Effector memory CD8-positive, alpha-beta T cell (primary cell): ENCODE measurements around the gene MAD2L1BP.
"Not testable (repeated sequence)": the region's sequence is repeated elsewhere in the genome, so short reads cannot be mapped to it uniquely, and the experiment has no call there.

Source experiments
- ATAC-seq: fragments of 150-1000 bp; cut with Tn5 transposase; replicated peaks from 2 replicates; pipeline ENCODE4 v1.10.0; 2021; ENCODE audit warnings: mild to moderate bottlenecking, moderate library complexity
- DNase-seq, 3 experiments: peaks; one replicate each; pipeline ENCODE4 v3.0.0; 2021
- H3K27ac Mint-ChIP-seq, 2 donors: one replicate each; pipeline ENCODE4 v1.8.0; 2022; ENCODE audit warnings: mild to moderate bottlenecking in 2 of 2, mixed read lengths in 2 of 2, moderate library complexity in 2 of 2
- H3K27me3 Mint-ChIP-seq, 2 donors: one replicate each; pipeline ENCODE4 v1.8.0; 2022; ENCODE audit warnings: mixed read lengths in 2 of 2
- H3K36me3 Mint-ChIP-seq: one replicate; pipeline ENCODE4 v1.8.0; 2022; ENCODE audit warnings: mild to moderate bottlenecking, moderate library complexity, mixed read lengths; ENCODE audit not compliant: insufficient read depth
- H3K4me1 Mint-ChIP-seq, 2 donors: one replicate each; pipeline ENCODE4 v1.8.0; 2022; ENCODE audit warnings: low read depth in 2 of 2, mixed read lengths in 2 of 2
- H3K4me3 Mint-ChIP-seq, 2 donors: one replicate each; pipeline ENCODE4 v1.8.0; 2022; ENCODE audit warnings: mild to moderate bottlenecking in 2 of 2, mixed read lengths in 2 of 2, moderate library complexity in 2 of 2
- H3K9me3 Mint-ChIP-seq, 2 donors: one replicate each; pipeline ENCODE4 v1.8.0; 2022; ENCODE audit warnings: mixed read lengths in 2 of 2

MAD2L1BP gene

DNA sequence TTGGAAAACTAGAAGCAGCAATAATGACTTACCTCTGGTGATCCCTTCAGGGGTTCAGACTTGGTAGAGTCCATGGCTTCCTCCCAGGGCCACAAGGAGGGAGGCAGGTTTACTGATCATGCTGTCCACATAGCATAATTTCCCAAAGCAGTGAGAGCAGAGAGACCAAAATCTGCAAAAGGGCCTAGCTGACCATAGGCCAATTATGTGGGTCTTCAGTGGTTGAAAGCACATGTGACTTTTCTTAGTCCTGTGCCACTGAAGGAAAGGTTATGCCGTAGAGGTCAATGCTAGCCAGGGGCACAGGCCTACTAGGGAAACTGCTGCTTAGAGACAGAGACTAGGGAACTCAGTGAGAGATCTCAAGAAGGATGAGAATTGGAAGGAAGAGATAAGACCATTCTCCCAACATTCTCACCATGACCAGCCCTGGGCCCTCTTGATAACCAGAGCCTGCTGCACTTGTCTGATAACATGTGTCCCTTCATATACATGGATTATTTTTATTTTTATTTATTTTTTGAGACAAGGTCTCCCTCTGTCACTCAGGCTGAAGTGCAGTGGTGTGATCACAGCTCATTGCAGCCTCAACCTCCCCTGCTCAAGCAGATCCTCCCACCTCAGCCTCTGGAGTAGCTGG lies 4.5 kb upstream of the MAD2L1BP start:
- Mint-ChIP-seq H3K4me3 (peak overlapping the region; percentile 20 to 36), H3K36me3 (peaks cover 26% of the 10 kb centered on the region), H3K27ac (no peak overlapping the region), H3K4me1 (peaks cover 37 to 42% of the 10 kb centered on the region in 2 donors), H3K9me3 (no peaks in the 10 kb centered on the region), H3K27me3 (no peaks in the 10 kb centered on the region)
- DNase-seq (no peak), ATAC-seq (no peak)

DNA sequence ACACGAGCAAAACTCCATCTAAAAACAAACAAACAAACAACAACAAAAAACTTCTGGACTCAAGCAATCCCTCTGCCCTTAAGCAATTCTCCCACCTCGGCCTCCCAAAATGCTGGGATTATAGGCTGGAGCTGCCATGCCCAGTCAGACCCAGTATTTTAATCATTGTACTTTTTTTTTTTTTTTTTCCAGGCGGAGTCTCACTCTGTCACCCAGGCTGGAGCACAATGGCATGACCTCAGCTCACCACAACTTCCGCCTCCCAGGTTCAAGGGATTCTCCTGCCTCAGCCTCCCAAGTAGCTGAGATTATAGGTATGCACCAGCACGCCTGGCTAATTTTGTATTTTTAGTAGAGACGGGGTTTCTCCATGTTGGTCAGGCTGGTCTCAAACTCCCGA lies 2.6 kb upstream of the MAD2L1BP start:
- H3K27me3 Mint-ChIP-seq, H3K4me3 Mint-ChIP-seq, H3K27ac Mint-ChIP-seq, DNase-seq, H3K9me3 Mint-ChIP-seq, ATAC-seq: not testable (repeated sequence)
- Mint-ChIP-seq H3K4me1 (peaks cover 32 to 39% of the 10 kb centered on the region in 2 donors), H3K36me3 (peaks cover 34% of the 10 kb centered on the region)

DNA sequence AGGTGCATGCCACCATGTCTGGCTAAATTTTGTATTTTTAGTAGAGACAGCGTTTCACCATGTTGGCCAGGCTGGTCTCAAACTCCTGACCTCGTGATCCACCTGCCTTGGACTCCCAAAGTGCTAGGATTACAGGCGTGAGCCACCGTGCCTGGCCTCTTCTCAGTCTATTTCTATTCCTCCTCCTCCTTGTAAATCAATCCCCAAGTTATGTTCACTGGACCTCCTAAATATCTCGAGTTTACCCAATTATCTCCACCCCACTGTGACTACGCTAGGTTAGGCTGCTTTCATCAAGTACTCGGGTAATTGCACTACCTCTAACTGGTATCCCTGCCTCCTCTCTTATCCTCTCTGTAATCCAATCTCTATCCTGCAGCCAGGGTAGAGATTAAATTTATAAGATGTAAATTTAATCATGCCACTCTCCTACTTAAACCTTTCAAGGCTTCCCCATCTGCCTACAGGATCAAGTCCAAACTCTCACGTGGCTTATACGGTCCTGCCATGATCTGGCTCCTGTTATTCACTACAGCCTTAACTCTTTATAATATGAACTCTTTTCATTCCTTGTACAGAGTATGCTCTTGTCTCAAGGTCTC lies 837 bp upstream of the MAD2L1BP start:
- ATAC-seq (no peak), DNase-seq (no peak)
- Mint-ChIP-seq H3K36me3 (peaks cover 44% of the 10 kb centered on the region), H3K4me1 (peaks cover 39 to 41% of the 10 kb centered on the region in 2 donors), H3K27ac (peak overlapping the region; percentile 97 to 98), H3K27me3 (no peaks in the 10 kb centered on the region), H3K9me3 (no peaks in the 10 kb centered on the region), H3K4me3 (peak overlapping the region; percentile 98 to 99)

DNA sequence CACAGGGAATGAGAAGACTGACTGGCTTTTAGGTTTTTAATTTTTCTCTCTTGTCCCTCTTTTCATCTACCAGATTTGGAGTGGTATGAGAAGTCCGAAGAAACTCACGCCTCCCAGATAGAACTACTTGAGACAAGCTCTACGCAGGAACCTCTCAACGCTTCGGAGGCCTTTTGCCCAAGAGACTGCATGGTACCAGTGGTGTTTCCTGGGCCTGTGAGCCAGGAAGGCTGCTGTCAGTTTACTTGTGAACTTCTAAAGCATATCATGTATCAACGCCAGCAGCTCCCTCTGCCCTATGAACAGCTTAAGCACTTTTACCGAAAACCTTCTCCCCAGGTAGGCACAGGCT lies 644 bp downstream of the MAD2L1BP start:
- DNase-seq (no peak), ATAC-seq (peak; percentile 9)
- peak overlapping the region; percentile 98 to 99 for H3K4me3 Mint-ChIP-seq
- no peaks in the 10 kb centered on the region for H3K9me3 Mint-ChIP-seq
- H3K27ac Mint-ChIP-seq: peak overlapping the region; percentile 97 to 98
- peaks cover 40 to 43% of the 10 kb centered on the region in 2 donors for H3K4me1 Mint-ChIP-seq
- no peaks in the 10 kb centered on the region for H3K27me3 Mint-ChIP-seq
- peaks cover 52% of the 10 kb centered on the region for H3K36me3 Mint-ChIP-seq

DNA sequence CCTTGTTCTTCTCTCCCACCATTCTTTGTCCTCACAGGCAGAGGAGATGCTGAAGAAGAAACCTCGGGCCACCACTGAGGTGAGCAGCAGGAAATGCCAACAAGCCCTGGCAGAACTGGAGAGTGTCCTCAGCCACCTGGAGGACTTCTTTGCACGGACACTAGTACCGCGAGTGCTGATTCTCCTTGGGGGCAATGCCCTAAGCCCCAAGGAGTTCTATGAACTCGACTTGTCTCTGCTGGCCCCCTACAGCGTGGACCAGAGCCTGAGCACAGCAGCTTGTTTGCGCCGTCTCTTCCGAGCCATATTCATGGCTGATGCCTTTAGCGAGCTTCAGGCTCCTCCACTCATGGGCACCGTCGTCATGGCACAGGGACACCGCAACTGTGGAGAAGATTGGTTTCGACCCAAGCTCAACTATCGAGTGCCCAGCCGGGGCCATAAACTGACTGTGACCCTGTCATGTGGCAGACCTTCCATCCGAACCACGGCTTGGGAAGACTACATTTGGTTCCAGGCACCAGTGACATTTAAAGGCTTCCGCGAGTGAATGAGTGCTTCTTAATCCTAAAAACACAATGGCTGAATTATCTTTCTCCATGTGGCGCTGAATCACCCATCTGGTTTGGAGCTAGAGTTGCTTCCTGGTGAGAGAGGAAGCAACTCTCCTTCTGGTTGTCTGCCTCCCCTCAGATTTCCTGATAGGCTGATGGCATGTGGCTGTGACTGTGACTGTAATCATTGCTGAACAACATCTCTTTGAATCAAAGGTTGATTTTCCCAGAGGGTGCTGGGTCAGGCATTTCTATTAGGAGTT lies 4.6 kb downstream of the MAD2L1BP start:
- peak overlapping the region in 1 of 2 donors; percentile 21 for H3K4me3 Mint-ChIP-seq
- H3K9me3 Mint-ChIP-seq: no peaks in the 10 kb centered on the region
- H3K27ac Mint-ChIP-seq: peak overlapping the region in 1 of 2 donors; percentile 11
- no peak for DNase-seq
- ATAC-seq: no peak
- H3K36me3 Mint-ChIP-seq: peaks cover 50% of the 10 kb centered on the region
- H3K27me3 Mint-ChIP-seq: no peaks in the 10 kb centered on the region
- peaks cover 41 to 49% of the 10 kb centered on the region in 2 donors for H3K4me1 Mint-ChIP-seq

DNA sequence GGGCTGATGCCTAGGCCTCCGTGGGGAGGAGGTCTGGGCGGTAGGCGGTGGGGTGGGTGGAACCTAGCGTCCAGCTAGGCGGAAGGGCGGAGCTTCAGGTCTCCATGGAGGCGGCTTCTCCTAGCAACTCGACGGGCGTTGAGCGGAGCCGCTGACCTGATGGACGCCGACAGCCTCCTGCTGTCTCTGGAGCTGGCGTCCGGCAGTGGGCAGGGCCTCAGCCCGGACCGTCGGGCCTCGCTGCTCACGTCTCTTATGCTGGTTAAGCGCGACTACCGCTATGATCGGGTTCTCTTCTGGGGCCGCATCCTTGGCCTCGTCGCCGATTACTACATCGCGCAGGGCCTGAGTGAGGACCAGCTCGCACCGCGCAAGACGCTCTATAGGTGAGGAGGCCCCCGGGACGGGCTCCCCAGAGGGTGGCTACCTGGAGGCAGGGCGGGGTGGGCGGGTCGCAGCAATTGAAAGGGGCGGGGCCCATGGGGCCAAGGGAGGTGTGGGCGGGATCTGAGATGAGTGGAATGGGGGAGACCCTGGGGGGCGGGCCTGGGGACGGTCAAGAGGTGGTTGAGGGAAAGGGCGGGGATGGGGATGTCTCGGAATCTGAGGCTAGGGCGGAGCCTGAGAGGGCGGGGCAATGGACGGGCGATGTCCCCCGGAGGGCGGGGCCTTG lies 9.4 kb downstream of the MAD2L1BP start, which contains the start of gene RSPH9:
Gene RSPH9 (plus strand): TSS at position 97 of the 673 bp plus-strand sequence. CDS start 63 bp downstream, at position 160.
- Mint-ChIP-seq H3K4me1 (peaks cover 12 to 21% of the 10 kb centered on the region in 2 donors), H3K9me3 (no peaks in the 10 kb centered on the region), H3K4me3 (peak within 1 kb of the TSS; percentile 73 to 75), H3K36me3 (peaks cover 12% of the 10 kb centered on the region), H3K27ac (no peak within 1 kb of the TSS), H3K27me3 (no peaks in the 10 kb centered on the region)
- DNase-seq (peak; percentile 16 to 35 (median 20)), ATAC-seq (peak; percentile 83)

DNA sequence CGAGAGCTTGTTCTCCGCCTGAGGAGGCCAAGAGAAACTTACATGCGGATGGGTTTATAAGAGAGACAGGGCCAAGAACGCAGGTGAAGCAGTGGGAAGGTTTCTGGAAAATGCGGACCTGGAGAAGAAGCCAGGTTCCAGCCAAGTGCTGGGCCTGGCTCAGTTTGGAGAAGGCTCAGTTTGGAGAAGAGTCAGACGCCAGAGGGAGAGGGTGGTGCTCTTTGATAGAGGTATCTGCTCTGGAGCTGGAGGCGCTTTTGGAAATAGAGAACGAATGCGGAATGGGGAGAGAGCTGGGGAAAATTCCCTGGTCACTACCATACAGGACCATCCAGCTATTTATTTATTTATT lies 9.9 kb downstream of the MAD2L1BP start:
- Mint-ChIP-seq H3K4me1 (peaks cover 8 to 20% of the 10 kb centered on the region in 2 donors), H3K9me3 (no peaks in the 10 kb centered on the region)
- peak; percentile 12 for ATAC-seq

DNA sequence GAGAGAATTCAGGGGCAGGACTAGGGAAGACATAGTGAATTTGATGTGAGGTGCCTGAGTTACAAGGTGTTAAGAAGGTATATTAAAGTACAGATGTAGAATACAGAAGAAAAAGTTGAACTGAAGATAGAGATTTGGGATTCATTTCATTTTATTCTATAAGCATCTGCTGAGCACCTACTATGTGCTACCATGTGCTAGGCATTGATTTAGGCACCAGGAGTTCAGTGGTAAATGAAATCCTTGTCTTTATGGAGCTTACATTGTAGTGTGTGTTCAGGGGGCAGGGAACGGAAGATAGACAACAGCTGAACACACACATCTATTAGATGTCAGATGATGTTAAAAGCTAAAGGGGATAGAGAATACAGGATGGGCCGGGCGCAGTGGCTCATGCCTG lies 12.0 kb downstream of the MAD2L1BP start:
- Mint-ChIP-seq H3K27ac (no peak overlapping the region), H3K27me3 (no peaks in the 10 kb centered on the region), H3K4me1 (peaks cover 6 to 13% of the 10 kb centered on the region in 2 donors), H3K36me3 (no peaks in the 10 kb centered on the region), H3K4me3 (no peak overlapping the region), H3K9me3 (no peaks in the 10 kb centered on the region)
- no peak for ATAC-seq
- DNase-seq: no peak

More for the DNA sequence above, 9.9 kb downstream of the MAD2L1BP start:
- peaks cover 7% of the 10 kb centered on the region for H3K36me3 Mint-ChIP-seq
- H3K27ac Mint-ChIP-seq: no peak overlapping the region
- peak overlapping the region; percentile 73 to 75 for H3K4me3 Mint-ChIP-seq
- no peak for DNase-seq
- no peaks in the 10 kb centered on the region for H3K27me3 Mint-ChIP-seq

DNA sequence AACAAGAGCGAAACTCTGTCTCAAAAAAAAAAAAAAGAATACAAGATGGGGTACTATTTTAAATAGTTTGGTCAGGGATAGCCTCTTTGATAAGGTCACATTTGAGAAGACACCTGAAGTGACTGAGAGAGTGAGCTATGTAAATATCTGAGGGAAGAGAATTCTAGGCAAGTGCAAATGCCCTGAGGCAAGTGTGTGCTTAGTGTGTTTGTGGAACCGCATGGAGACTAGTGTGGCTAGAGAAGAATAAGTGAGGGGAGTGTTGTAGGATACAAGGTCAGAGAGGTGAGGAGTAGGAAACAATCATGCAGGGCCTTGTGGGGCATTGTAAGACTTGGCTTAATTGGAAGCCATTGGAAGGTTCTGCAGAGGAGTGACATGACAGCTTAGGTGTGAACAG lies 12.6 kb downstream of the MAD2L1BP start:
- Mint-ChIP-seq H3K27ac (peak overlapping the region in 1 of 2 donors; percentile 72), H3K27me3 (no peaks in the 10 kb centered on the region), H3K4me1 (peaks cover 4 to 11% of the 10 kb centered on the region in 2 donors), H3K36me3 (no peaks in the 10 kb centered on the region), H3K4me3 (no peak overlapping the region), H3K9me3 (no peaks in the 10 kb centered on the region)
- ATAC-seq (no peak), DNase-seq (no peak)

DNA sequence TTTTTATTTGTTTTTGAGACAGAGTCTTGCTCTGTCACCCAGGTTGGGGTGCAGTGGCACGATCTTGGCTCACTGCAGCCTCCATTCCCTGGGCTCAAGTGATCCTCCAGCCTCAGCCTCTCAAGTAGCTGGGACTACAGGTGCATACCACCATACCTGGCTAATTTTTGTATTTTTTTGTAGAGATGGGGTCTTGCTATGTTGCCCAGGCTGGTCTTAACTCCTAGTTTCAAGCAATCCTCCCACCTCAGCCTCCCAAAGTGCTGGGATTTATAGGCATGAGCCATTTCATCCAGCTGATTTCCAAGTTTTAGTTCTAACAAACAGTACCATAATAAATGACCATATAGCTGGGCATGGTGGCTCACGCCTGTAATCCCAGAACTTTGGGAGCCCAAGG lies 17.2 kb downstream of the MAD2L1BP start:
- not testable (repeated sequence) for H3K27me3 Mint-ChIP-seq, H3K4me3 Mint-ChIP-seq, H3K9me3 Mint-ChIP-seq

DNA sequence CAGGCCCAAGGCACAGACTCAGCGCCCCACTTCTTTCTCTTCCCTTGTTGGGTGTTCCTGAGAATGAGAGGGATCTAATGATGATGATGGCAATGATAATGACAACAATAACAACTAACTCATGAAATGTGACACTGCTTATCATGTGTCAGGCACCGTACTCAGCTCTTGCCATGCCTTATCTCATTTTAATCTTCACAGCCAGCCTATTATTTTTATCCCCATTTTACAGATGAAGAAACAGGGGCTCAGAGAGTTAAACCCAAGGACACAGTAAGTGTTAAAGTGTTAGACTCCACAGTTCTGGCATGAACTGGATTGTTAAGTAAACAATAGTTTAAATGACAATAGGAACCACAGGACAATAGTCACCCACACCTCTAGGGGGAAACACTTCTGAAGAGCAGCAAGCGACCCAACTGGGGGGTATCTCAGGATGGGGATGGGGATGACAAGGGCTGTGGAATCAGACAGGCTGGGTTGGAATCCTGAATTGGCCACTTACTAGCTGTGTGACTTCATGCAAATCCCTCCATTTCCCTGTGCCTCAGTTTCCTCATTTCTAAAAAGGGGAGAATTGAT lies 21.7 kb downstream of the MAD2L1BP start:
- no peak for ATAC-seq

More for the DNA sequence above, 17.2 kb downstream of the MAD2L1BP start:
- ATAC-seq, H3K36me3 Mint-ChIP-seq, H3K4me1 Mint-ChIP-seq, DNase-seq, H3K27ac Mint-ChIP-seq: not testable (repeated sequence)

DNA sequence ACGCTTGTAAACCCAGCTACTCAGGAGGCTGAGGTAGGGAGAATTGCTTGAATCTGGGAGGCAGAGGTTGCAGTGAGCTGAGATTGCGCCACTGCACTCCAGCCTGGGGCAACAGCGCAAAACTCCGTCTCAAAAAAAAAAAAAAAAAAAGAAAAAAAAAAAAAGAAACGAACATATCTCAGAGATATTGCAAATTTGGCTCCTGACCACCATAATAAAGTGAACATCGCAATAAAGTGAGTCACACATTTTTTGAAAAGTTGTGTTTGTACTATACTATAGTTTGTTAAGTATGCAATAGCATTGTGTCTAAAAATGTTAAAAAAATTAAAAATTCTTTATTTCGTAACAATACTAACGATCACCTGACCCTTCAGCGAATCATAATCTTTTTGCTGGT lies 22.5 kb downstream of the MAD2L1BP start:
- no peak for ATAC-seq
- no peak overlapping the region for H3K27ac Mint-ChIP-seq

More for the DNA sequence above, 21.7 kb downstream of the MAD2L1BP start:
- no peaks in the 10 kb centered on the region for H3K9me3 Mint-ChIP-seq
- no peak overlapping the region for H3K4me3 Mint-ChIP-seq
- no peak for DNase-seq
- no peaks in the 10 kb centered on the region for H3K36me3 Mint-ChIP-seq
- H3K4me1 Mint-ChIP-seq: no peaks in the 10 kb centered on the region
- peaks cover 0 to 7% of the 10 kb centered on the region in 2 donors for H3K27me3 Mint-ChIP-seq
- no peak overlapping the region for H3K27ac Mint-ChIP-seq

DNA sequence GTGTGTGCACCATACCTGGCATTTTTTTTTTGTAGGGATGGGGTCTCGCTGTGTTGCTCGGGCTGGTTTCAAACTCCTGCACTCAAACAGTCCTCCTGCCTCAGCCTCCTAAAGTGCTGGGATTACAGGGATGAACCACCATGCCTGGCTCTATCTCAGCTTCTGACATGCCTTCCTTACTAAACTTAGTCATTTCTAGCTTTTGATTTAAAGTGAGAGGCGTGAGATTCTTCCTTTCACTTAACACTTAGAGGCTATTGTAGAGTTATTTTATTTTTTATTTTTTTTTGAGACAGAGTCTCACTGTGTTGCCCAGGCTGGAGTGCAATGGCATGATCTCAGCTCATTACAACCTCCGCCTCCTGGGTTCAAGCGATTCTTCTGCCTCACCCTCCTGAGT lies 27.3 kb downstream of the MAD2L1BP start:
- not testable (repeated sequence) for H3K36me3 Mint-ChIP-seq, H3K4me3 Mint-ChIP-seq, ATAC-seq, H3K9me3 Mint-ChIP-seq, H3K27ac Mint-ChIP-seq, DNase-seq, H3K27me3 Mint-ChIP-seq
- H3K4me1 Mint-ChIP-seq: peaks cover 10 to 11% of the 10 kb centered on the region in 2 donors

More for the DNA sequence above, 22.5 kb downstream of the MAD2L1BP start:
- no peaks in the 10 kb centered on the region for H3K9me3 Mint-ChIP-seq
- no peak for DNase-seq
- peaks cover 0 to 7% of the 10 kb centered on the region in 2 donors for H3K27me3 Mint-ChIP-seq
- H3K36me3 Mint-ChIP-seq: no peaks in the 10 kb centered on the region
- H3K4me3 Mint-ChIP-seq: no peak overlapping the region
- H3K4me1 Mint-ChIP-seq: no peaks in the 10 kb centered on the region
